Activated gamma-delta T cell (primary cell): Measurements from ENCODE around the gene ARL5A.
"Not testable (repeated sequence)": the region's sequence is repeated elsewhere in the genome, so short reads cannot be mapped to it uniquely, and the experiment has no call there.

Source experiments
- DNase-seq: peaks from one replicate; lab custom pipeline; 2025; lab: John Stamatoyannopoulos, UW
- total RNA-seq, 2 donors: gene quantifications; one replicate each; lab custom pipeline; 2026; lab: John Stamatoyannopoulos, UW

The ARL5A gene, protein sequence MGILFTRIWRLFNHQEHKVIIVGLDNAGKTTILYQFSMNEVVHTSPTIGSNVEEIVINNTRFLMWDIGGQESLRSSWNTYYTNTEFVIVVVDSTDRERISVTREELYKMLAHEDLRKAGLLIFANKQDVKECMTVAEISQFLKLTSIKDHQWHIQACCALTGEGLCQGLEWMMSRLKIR
- 45.4 to 48.3 reads per million in 2 donors for total RNA-seq

DNA sequence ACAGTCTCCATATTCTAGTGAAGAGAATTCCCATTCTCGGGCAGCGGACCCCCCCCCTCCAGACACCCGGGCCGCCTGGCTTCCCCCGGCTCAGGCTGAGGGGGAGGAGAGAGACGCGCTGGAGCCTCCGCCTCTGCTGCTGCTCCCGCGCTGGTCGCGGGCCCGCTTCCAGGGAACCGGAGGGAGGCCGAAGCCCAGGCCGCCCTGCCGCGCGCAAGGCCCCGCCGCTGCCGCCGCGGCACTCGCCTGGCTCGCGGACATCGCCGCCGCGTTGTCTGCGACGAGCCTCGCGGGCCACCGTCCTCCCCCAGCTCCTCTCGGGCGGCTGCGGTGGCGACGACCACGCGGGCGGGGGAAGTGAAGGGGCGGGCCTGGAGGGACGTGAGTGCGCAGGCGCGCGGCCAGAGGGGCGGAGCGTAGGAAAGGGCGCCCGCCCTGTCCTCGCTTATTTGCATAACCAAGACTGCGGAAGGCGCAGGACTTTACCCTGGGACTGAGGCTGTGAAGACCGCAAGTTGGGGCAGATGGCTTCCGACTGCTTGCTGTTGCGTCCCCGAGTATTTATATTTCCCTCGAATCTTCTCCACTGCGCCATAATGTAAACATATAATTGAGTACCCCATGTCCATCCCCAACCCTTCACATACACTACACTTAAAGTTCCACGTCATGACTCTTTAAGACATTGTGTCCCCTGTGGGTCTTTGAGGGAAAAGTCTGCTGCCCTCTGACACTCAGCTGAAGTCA is at the start of gene ARL5A:
Gene ARL5A, minus strand, starts transcription at position 279 of the 747 bp plus-strand sequence. Its CDS starts 245 bp downstream, at position 34.
- DNase-seq = peak; percentile 95

- DNase-seq = not testable (repeated sequence)
Observed at GRCh38 chr2:151875631-151876030, 47.4 kb upstream of the ARL5A start.

- DNase-seq = no peak
Observed at GRCh38 chr2:151872463-151872862, 44.2 kb upstream of the ARL5A start.

- no peak for DNase-seq
Observed at GRCh38 chr2:151869291-151869690, 41.1 kb upstream of the ARL5A start.

GRCh38 chr2:151862700-151863099 is 34.5 kb upstream of the ARL5A start:
- DNase-seq = no peak

DNA sequence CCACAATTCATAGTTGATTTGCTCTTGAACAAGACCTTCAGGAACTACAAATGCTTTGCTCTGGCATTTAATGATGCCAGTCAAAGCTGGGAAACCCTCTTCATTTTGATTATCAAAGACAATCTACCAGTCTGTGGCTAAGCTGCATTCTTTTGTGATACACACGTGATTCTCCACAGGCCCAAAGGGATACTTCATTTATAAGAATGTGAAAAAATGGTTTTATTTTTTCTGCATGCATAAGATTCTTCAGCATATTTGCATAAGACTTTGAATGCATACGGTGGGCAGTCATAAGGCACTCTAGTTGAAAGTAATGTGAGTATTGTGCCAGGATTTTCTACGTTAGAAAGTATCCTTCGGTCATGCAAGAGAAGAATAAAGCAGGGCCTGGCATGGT is 33.0 kb upstream of the ARL5A start:
- DNase-seq = no peak

DNA sequence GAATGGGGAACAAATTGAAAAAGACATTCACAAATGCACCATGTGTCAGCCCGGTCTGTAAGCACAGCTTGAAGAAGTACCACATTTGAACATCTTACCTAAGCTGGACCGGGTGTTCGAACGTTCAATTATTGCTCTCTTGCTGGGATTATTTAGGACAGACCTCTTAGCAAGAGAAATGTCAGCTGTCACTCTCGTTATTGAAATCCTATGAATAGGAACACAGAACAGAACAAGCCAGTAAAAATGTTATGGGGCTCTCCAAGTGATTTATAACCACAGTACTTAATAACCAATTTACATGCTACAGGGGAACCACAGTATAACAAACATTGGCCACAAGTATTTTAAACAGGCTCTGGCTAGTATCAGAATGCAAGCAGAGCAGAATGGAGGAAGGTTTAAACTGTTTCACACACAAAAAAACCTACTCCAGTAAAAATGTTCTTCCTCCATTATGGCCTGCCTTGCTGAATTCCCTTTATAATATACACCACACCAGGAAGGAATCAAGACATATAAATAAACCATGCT is 32.5 kb upstream of the ARL5A start:
- no peak for DNase-seq

GRCh38 chr2:151860210-151860609 is 32.0 kb upstream of the ARL5A start:
- no peak for DNase-seq

DNA sequence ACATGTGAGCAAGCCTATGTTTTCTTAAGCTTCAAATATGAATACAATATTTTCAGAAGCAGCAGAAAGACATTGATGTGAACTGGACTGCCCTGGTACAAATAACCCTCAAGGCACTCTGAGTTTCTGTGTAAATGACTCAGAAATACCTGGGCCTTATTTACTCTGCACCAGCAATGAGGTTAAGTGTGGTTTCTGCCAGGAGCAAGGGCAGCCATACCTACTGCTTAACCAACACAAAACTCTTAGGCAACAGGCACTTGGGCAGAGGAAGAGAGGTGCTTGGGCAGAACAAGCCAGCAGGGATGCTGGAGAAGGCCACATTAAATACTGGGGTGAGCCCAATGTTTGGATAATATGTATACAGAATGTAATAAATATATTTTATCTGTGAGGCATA is 29.4 kb upstream of the ARL5A start:
- no peak for DNase-seq

DNA sequence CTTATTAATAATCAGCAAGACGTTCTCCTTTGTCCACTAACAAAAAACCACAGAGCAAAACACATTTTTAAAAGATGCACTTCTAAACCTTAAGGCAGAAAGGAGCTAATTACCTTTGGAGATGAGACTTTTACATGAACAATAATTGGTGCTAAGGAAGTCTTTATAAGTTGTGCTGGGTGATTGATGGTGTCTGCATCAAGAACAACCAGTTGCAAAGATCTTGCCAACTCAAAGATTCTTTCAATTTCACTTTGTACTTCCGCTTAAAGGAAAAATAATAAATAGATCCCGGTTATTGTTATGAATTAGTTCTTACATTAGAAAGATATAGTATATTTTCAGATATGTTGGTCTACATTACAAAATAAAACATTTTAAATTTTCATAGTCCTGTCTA is 26.9 kb upstream of the ARL5A start:
- no peak for DNase-seq

DNA sequence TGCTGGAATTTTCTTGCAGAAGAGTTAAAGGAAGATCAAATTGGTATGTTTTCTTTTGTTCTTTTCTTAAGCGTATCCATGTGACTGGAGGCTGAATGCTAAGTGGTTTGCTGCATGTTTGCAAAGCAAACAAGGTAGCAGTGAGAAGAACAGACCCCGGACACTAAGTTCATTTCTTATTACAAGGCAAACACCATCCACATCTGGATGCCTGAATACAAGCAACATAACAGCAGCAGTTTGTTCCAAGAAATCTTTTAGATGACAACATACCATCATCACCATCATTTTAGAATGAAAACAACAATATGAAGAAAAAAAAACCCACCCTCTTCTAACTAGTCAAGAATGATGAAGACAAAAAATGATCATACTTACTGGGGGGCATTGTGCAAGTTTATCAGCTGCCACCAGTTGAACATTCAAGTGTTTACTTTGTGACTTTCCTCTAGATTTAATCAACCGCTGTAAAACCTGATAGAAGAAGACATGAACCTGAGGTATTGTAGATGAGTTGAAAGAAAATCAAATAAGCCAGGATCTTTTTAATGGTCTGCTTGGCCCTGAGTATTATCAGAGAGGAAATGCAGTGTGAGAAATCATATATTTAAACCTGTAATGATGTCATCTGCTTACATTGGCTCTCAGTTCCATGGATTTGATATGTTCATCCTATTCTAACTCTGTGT is 25.0 kb upstream of the ARL5A start:
- no peak for DNase-seq

DNA sequence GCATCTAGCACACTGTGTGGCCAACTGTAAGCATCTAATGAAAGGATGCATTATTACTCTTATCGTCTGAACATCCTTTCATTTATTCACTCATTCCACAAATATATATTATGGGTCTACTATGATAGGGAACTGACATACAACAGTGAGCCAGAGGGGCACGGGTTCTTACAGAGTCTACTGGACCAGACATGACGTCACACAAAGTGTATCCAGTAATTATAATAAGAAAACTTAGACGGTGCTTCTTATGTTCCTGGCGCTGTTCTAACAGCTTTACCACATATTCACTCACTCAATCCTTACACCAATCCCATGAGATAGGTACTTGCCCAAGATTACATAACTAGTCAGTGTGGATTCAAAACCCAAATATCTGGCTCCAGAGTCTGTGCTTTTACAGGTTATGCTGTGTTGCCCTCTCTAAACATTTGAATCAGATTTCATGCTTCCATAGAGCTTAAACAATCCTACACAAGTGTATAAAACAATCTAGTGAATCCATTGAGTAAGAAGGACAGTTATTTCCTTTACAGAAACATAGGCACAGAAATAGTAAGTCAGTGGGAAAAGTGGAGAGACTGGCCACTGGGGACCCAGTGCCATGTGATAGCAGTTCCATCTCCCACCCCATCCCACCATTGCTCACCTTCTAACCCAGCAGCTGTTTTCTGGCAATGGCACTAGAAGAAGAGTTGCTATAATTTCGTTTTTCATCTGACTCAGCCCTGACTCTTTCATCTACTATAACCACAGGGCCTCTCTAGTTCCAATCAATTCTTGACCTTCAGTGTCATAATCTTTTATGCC is 24.2 kb upstream of the ARL5A start:
- no peak for DNase-seq

DNA sequence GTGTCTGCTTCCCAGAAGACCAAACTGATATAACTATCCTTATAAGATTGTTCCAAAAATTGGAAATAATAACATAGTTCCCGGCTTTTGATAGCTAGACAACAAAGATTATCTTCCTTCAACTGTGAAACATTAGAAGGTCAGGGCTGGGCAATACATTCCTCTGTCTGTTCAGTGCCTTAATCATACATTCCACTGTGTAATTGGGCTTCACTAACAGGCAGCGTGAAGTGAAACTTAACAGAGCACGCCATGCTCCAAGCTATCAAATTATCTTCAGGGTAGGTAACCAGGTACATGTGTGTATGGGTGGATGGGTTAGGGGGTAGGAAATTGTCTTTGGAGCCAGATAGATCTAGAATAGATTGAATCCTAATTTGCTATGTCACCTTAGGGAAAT is 23.5 kb upstream of the ARL5A start:
- DNase-seq = no peak

DNA sequence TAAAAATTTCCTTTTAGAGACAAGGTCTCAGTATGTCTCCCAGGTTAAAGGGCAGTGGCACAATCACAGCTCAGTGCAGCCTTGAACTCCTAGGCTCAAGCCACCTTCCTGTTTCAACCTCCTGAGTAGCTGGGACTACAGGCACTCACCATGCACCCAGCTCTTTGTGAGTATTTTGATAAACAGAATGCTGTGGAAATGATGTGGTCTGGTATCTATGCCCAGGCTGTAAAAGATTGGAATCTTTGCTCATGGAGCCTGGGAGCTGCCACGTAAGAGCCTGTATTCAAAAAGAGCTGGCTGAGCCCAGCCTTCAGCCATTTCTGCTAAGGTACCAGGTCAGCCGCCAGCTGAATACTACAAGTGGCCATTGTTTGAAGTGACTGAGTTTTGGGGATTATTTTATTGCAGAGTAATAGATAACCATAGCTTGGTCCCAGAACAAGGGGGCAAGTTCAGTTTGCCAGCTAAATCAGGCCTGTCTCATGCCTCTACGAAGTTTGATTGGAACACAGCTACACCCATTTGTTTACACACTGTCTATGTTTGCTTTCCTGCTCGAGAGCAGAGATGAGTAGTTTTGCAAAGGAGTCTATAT is 21.3 kb upstream of the ARL5A start:
- no peak for DNase-seq

GRCh38 chr2:151845884-151846283 is 17.7 kb upstream of the ARL5A start:
- DNase-seq = no peak

- no peak for DNase-seq
Observed at GRCh38 chr2:151845481-151845880, 17.3 kb upstream of the ARL5A start.

DNA sequence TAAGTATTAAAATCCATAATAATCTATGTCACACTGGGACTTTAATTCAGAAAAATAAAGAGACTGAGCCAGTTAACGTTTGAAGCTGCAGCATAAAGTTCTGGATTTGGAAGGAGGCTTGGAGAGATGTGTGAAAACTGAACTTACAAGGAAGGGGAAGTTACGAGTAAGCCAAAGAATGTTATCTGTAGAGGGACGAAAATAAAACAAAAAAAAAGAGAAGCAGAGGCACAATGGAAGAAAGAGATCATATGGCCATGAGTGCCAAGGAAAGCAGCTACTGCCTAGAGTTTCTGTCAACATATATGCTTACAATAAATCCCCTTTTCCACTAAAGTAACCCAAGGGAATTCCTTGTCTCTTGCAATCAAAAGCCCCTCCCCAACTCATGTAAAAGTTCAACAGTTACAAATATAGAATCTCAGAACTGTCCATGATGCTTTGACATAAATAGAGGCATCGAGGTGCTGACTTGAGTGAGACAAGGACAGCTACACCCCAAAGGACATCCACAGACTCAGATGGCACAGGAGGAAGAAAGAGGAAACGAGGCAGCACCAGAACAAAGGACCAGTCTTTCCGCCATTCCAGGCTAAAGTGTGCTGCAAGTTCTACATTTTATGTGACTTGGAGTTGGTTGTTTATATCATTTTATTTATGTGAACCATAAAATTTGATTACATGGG is 16.1 kb upstream of the ARL5A start:
- no peak for DNase-seq

- DNase-seq = no peak
Observed at GRCh38 chr2:151843691-151844061, 15.5 kb upstream of the ARL5A start.

DNA sequence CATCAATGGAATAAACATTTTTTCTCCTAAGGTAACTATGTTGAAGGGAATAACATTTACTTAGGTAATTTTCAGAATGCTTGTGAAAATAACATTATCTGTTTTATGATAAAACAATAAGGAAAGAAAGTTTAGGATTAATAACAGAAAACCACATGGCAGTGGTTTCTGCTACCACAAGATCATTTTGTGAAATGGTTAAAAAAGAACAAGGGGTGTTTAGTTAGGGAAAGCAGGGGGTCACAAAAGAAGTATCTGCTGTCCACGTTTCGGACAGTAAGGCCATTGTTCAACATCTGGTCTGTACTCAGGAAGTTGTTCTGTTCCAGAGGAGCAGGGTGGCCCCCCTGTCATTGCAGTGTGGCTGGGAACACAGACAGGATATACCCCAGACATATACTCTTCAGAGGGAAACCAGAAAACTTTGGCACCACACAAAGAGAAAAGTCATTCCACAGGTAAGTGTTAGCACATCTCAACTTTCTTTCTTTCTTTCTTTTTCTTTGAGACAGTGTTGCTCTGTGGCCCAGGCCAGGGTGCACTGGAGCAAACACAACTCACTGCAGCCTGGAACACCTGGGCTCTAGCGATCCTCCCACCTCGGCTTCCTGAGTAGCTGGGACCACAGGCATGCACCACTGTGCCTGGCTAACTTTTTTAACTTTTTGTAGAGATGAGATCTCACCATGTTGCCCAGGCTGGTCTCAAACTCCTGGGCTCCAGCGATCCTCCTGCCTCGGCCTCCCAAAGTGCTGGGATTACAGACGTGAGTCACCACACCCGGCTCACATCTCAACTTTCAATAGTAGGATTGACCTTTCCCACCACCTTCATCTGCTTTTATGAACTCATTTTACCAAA is 14.8 kb upstream of the ARL5A start:
- no peak for DNase-seq

- DNase-seq = no peak
Observed at GRCh38 chr2:151841047-151841424, 12.8 kb upstream of the ARL5A start.
